HAP-1 (cell line): ENCODE results near the gene SCD5.
A peak's percentile ranks its signal among the peaks of the same experiment; 100 is the strongest.

ENCODE experiments used
- DNase-seq, 2 experiments: peaks; one replicate each; pipeline ENCODE4 v3.0.0-alpha.2; 2016 to 2020; ENCODE audit warnings: low spot score in 2 of 2
- H3K27me3 ChIP-seq: fragments of 250-450 bp; sonication (Bioruptor Pico); 2 replicates; pipeline ENCODE4 v1.5.1; 2020; ENCODE audit warnings: low read depth, mild to moderate bottlenecking, moderate library complexity
- H3K36me3 ChIP-seq: fragments of 250-450 bp; sonication (Bioruptor Pico); replicated peaks from 2 replicates; pipeline ENCODE4 v1.5.1; 2020; ENCODE audit warnings: mild to moderate bottlenecking
- H3K4me1 ChIP-seq: fragments of 250-450 bp; sonication (Bioruptor Pico); 2 replicates; pipeline ENCODE4 v1.5.1; 2020; ENCODE audit warnings: mild to moderate bottlenecking
- H3K4me3 ChIP-seq: fragments of 250-450 bp; sonication (Bioruptor Pico); 2 replicates; pipeline ENCODE4 v1.5.1; 2020; ENCODE audit warnings: mild to moderate bottlenecking, moderate library complexity
- H3K9me3 ChIP-seq: fragments of 250-450 bp; sonication (Bioruptor Pico); 2 replicates; pipeline ENCODE4 v1.5.1; 2020; ENCODE audit warnings: mild to moderate bottlenecking, moderate library complexity
- in situ Hi-C: fragments of 300-500 bp; cut with MboI; formaldehyde crosslinking; loops from 3 replicates; pipeline ENCODE4 v1.14.3; 2020; ENCODE audit warnings: low sequenced_read_pairs, inconsistent platforms, mixed read lengths

Gene SCD5

GRCh38 chr4:82746705-82747574 lies 51.7 kb downstream of the SCD5 start:
- in situ Hi-C loops: no loop called here
- DNase-seq: no peak
- H3K27me3 ChIP-seq: no peaks in the 10 kb centered on the region
- no peaks in the 10 kb centered on the region for H3K36me3 ChIP-seq
- H3K4me1 ChIP-seq: peaks cover 1% of the 10 kb centered on the region; the same call in 1 of the 2 replicates
- H3K9me3 ChIP-seq: no peaks in the 10 kb centered on the region
- H3K4me3 ChIP-seq: no peak overlapping the region

GRCh38 chr4:82745173-82745842 lies 53.3 kb downstream of the SCD5 start:
- Histone ChIP-seq H3K9me3 (no peaks in the 10 kb centered on the region), H3K4me3 (no peak overlapping the region), H3K4me1 (no peaks in the 10 kb centered on the region), H3K27me3 (no peaks in the 10 kb centered on the region), H3K36me3 (no peaks in the 10 kb centered on the region)
- in situ Hi-C loops: no loop called here
- DNase-seq: no peak

- no peak for DNase-seq
- Histone ChIP-seq H3K27me3 (no peaks in the 10 kb centered on the region), H3K4me3 (no peak overlapping the region), H3K9me3 (no peaks in the 10 kb centered on the region), H3K4me1 (no peaks in the 10 kb centered on the region; the same call in 1 of the 2 replicates), H3K36me3 (no peaks in the 10 kb centered on the region)
- in situ Hi-C loops: no loop called here
Observed at GRCh38 chr4:82744284-82744968, 54.2 kb downstream of the SCD5 start.

GRCh38 chr4:82741188-82741587 lies 57.4 kb downstream of the SCD5 start:
- Histone ChIP-seq H3K9me3 (no peaks in the 10 kb centered on the region), H3K27me3 (no peaks in the 10 kb centered on the region), H3K4me3 (no peak overlapping the region), H3K4me1 (no peaks in the 10 kb centered on the region; the same call in 1 of the 2 replicates), H3K36me3 (no peaks in the 10 kb centered on the region)
- in situ Hi-C loops: no loop called here
- DNase-seq: no peak

GRCh38 chr4:82739287-82740190 lies 59.1 kb downstream of the SCD5 start:
- peak; percentile 51 to 90 for DNase-seq
- Histone ChIP-seq H3K9me3 (no peaks in the 10 kb centered on the region), H3K36me3 (no peaks in the 10 kb centered on the region), H3K4me1 (no peaks in the 10 kb centered on the region; the same call in 1 of the 2 replicates), H3K27me3 (no peaks in the 10 kb centered on the region), H3K4me3 (no peak overlapping the region)
- in situ Hi-C loops: loop anchor here (5.0 kb wide), 1 partner anchor 277 kb away; no protein-coding TSS in a partner anchor

GRCh38 chr4:82737354-82737753 lies 61.2 kb downstream of the SCD5 start:
- Histone ChIP-seq H3K36me3 (no peaks in the 10 kb centered on the region), H3K4me1 (no peaks in the 10 kb centered on the region; the same call in 1 of the 2 replicates)
- in situ Hi-C loops: loop anchor here (5.0 kb wide), 1 partner anchor 275 kb away; no protein-coding TSS in a partner anchor

GRCh38 chr4:82733636-82734035 lies 65.0 kb downstream of the SCD5 start:
- no peak for DNase-seq
- no peaks in the 10 kb centered on the region for H3K4me1 ChIP-seq
- no peaks in the 10 kb centered on the region for H3K36me3 ChIP-seq
- H3K4me3 ChIP-seq: no peak overlapping the region
- in situ Hi-C loops: no loop called here
- no peaks in the 10 kb centered on the region for H3K9me3 ChIP-seq
- no peaks in the 10 kb centered on the region for H3K27me3 ChIP-seq

More at GRCh38 chr4:82737354-82737753, 61.2 kb downstream of the SCD5 start:
- Histone ChIP-seq H3K27me3 (no peaks in the 10 kb centered on the region), H3K4me3 (no peak overlapping the region), H3K9me3 (no peaks in the 10 kb centered on the region)
- DNase-seq: no peak

GRCh38 chr4:82728301-82728700 lies 70.3 kb downstream of the SCD5 start:
- in situ Hi-C loops: no loop called here
- H3K36me3 ChIP-seq: no peaks in the 10 kb centered on the region
- H3K27me3 ChIP-seq: no peaks in the 10 kb centered on the region
- H3K9me3 ChIP-seq: no peaks in the 10 kb centered on the region
- H3K4me1 ChIP-seq: no peaks in the 10 kb centered on the region
- no peak for DNase-seq
- H3K4me3 ChIP-seq: no peak overlapping the region

GRCh38 chr4:82726596-82726995 lies 72.0 kb downstream of the SCD5 start:
- Histone ChIP-seq H3K9me3 (no peaks in the 10 kb centered on the region), H3K4me1 (no peaks in the 10 kb centered on the region), H3K27me3 (no peaks in the 10 kb centered on the region), H3K36me3 (no peaks in the 10 kb centered on the region), H3K4me3 (no peak overlapping the region)
- in situ Hi-C loops: no loop called here
- no peak for DNase-seq

GRCh38 chr4:82721819-82722423 lies 76.7 kb downstream of the SCD5 start:
- peak; percentile 40 to 61 for DNase-seq
- Histone ChIP-seq H3K4me3 (no peak overlapping the region), H3K27me3 (no peaks in the 10 kb centered on the region), H3K36me3 (no peaks in the 10 kb centered on the region), H3K9me3 (no peaks in the 10 kb centered on the region), H3K4me1 (no peaks in the 10 kb centered on the region)
- in situ Hi-C loops: no loop called here

- Histone ChIP-seq H3K4me1 (no peaks in the 10 kb centered on the region), H3K4me3 (no peak overlapping the region), H3K9me3 (no peaks in the 10 kb centered on the region), H3K36me3 (no peaks in the 10 kb centered on the region), H3K27me3 (no peaks in the 10 kb centered on the region)
- DNase-seq: no peak
- in situ Hi-C loops: no loop called here
Observed at GRCh38 chr4:82718162-82718940, 80.2 kb downstream of the SCD5 start.
